ENCODE data around the gene SLC25A18.

Gene SLC25A18

GRCh38 chr22:17570851-17571631 is 7.7 kb downstream of the SLC25A18 start:
- DNase-seq: no peak

GRCh38 chr22:17575151-17575550 is 11.9 kb downstream of the SLC25A18 start:
- no peak for DNase-seq

DNA sequence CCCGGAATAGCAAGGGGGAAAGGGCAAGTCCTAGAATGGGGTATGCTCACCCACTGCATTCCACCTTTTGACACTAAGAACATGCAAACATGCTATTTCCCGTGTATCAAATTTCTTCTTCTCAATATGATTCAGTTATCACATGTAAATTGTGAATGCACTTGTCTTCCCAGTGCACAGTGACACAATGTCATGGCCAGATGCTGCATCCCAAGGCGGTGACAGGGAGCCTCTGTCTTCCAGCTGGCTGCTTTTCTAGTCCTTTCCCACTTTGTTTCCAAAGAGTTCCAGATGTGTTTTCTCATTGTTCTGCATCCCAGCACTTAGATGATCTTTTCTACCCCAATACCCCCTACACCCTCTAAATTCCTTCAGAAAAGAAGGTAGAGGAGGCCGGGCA is 12.4 kb downstream of the SLC25A18 start:
- DNase-seq: no peak

GRCh38 chr22:17576470-17576869 is 13.2 kb downstream of the SLC25A18 start:
- peak; percentile 13 to 65 for DNase-seq

DNA sequence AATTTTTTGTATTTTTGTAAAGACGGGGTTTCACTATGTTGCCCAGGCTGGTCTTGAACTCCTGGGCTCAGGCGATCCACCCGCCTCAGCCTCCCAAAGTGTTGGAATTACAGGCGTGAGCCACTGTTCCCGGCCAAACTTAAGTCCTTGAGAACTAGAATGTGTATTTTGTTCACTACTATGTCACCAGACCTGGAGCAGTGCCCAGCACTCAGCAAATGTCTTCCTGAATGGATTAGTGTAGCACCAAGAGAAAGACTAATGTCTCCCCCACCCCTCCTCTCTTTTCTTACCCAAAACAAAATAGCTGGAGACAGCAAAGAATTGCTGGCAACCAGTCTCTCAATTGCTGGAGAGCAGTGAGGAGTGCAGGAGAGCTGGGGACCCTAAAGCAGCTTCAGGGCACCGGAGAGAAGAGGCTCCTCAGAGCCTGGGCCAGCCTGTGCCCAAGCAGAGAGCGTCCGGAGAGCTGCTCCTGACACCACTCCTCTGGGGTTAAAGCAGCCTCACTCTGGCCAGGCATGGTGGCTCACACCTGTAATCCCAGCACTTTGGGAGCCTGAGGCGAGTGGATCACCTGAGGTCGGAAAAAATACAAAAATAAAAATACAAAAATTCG is 14.9 kb downstream of the SLC25A18 start:
- no peak for DNase-seq

DNA sequence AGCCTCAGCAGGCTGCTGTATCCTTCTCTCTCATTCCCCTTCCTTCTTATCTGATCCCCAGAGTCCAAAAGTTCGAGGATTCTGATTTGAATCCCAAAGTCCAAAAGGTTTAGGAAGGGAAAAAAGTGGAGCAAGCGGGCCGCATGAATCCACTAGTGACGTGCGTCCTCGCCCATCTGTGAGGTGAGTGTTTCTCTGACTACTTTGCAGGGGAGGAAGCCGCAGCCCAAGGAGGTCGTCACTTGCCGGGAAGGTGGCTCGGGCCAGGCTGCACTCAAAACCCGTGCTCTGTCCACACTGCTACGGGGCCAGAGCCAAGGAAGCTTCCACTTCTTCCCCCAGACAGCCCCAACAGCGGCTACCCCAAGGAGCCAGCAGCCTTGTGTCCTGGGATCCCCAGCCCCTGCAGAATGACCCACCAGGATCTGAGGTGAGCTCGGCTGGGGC is 16.3 kb downstream of the SLC25A18 start:
- DNase-seq: no peak

DNA sequence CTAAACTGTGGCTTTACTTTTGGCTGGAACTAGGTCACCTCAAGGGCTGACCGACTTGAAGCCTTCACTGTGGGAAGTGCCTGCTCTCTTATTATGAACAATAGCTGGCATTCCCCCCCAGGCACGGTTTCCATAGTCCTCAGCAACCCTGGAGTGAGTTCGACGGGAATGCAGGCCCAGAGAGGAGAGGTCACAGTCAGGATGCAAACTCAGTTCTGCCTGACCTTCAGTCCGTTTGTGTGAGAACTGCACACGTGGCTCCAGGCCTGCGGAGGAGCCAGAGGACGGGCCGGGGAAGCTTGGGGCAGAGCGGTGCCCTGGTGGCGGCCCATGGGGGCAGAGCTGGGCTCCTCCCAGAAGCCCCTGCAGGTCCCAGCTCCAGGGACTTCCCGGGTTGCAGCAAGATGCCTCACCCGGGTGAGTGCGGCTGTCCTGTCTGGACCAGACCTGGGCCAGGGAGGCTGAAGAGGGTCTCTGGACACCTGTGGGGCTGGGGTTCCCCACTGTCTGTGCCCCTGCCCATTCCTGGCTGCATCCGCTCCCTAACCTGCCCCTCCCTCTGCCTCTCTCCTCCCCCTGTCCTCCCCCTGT is 17.2 kb downstream of the SLC25A18 start:
- no peak for DNase-seq

GRCh38 chr22:17581056-17581455 is 17.8 kb downstream of the SLC25A18 start:
- DNase-seq: no peak

DNA sequence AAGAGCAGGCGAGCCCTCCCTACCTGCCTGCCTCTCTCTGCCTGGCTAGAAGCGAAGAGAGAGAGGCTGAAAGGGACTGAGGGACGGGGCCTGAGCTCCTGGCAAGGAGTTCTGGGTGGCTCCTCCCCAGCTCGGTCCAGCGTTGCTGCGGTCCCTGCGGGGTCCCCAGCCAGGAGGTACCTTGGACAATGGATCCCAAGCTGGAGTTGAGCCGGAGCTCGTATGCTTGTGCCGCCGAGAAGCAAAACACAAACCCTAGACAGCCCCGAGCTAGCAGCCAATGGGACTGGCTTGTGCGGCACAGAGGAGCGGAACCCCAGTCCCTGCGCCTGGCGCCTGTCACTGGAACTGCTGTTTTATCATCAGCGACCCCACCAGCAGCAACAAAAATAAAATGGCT is 18.3 kb downstream of the SLC25A18 start:
- no peak for DNase-seq

DNA sequence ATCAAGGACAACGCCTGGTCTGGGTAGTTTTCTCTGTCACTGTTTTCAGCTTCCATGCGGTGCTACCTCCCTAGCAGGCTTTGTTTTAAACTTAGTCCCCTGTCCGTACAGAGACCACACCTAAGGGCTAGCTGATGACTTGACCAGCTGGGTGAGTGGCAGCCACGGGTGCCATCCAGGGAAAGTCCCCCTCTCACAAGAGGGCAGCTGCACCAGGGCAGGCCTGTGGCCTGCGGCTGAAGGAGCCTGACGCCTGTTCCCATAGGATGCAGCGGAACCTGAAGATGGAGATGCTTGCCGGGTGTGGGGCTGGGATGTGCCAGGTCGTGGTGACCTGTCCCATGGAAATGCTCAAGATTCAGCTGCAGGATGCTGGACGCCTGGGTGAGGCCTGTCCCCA is 19.9 kb downstream of the SLC25A18 start:
- DNase-seq: no peak

- DNase-seq: no peak
These were observed 23.6 kb downstream of the SLC25A18 start for GRCh38 chr22:17586831-17587440.

DNA sequence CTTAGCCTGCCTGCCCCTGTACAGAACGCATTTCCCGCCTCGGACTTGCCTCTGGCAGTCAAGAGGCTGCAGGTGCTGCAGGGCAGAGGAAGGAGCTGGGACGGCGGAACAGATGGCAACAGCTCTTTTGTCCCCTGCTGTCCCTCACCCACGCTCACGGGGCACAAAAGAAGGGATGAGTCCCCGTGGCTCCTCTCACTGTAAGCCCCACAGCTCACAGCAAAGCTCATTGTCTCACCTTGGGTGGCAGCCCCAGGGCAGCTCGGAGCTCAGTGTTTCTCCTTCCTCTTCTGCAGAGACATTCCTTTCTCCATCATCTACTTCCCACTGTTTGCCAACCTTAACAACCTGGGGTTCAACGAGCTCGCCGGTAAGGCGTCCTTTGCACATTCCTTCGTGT is 24.3 kb downstream of the SLC25A18 start:
- peak; percentile 79 to 88 for DNase-seq

GRCh38 chr22:17588606-17589005 is 25.3 kb downstream of the SLC25A18 start:
- no peak for DNase-seq

- no peak for DNase-seq
These were observed 26.6 kb downstream of the SLC25A18 start for GRCh38 chr22:17589810-17590375.

- DNase-seq: no peak
These were observed 27.3 kb downstream of the SLC25A18 start for GRCh38 chr22:17590586-17590985.

GRCh38 chr22:17592201-17592600 is 28.9 kb downstream of the SLC25A18 start:
- no peak for DNase-seq

- DNase-seq: no peak
These were observed 32.9 kb downstream of the SLC25A18 start for GRCh38 chr22:17596226-17596625.

DNA sequence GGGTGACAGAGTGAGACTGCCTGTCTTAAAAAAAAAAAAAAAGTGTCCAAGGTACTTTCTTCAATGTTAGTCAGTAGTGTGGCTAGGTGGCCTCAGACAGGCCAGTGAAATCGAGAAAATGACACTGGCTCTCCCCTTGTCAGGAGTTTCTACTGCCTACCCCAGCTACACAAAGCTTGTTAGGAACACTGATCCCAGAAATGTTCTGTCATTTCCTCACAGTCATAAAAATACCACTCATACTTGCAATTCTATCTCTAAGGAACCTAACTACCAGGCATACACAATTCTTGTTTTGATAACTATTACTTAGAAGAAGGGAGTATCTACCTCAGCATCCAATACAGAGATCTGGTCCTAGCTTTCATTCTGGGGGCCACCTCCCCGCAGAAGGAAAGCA is 33.9 kb downstream of the SLC25A18 start:
- no peak for DNase-seq

DNA sequence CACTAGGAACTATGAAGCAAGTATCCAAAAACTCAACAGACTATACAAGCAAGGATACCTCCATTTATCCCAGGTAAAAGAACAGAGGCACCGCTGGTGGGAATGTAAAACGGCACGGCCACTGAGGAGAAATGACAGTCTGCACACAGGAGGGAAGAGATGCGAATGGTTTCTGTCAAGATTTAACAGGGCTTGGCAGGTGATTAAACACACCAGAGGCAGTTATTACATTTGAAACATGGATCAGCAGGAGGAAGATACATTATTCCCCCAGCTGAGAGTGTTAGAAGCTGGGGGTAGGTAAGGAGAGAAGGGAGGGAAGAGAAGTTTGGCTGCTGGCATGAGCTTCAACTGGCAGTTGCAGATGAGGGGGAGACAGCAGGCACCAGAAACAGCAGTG is 35.0 kb downstream of the SLC25A18 start:
- DNase-seq: no peak

- DNase-seq: no peak
These were observed 37.7 kb downstream of the SLC25A18 start for GRCh38 chr22:17601031-17601430.

DNA sequence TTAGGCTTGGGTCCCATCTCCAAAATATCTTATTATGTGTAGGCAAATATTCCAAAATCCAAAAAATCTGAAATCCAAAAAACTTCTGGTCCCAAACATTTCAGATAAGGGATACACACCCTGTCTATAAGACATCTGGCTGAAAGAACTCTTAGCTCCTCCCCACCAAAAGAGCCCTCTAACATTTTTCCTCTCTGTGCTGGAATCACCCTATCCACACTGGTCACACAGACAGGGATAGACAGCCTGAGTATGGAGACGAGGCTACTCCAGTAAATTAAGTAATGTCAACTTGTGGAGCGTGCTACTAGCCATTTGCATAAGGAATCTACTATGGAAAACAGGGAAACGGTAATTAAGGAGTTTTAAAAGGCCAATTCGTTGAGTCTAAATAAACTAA is 40.4 kb downstream of the SLC25A18 start:
- no peak for DNase-seq

DNA sequence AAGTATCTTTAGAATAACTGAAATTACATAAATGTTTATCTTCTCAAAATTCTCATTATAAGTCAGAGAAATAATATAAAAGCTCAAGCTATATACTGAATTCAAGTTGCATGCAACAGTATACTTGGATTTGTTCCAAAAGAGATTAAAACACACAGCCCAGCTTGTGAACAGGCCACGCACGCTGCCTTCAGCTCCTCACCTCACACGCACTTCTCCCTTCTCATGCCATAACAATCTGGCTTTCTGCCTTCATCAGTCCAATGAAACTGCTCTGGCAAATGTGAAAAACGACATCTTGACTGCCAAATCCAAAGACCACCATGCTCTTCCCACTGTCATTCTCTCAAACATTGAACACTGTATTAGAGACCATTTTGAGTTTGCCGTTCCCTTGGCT is 43.2 kb downstream of the SLC25A18 start:
- DNase-seq: peak; percentile 3 to 78

DNA sequence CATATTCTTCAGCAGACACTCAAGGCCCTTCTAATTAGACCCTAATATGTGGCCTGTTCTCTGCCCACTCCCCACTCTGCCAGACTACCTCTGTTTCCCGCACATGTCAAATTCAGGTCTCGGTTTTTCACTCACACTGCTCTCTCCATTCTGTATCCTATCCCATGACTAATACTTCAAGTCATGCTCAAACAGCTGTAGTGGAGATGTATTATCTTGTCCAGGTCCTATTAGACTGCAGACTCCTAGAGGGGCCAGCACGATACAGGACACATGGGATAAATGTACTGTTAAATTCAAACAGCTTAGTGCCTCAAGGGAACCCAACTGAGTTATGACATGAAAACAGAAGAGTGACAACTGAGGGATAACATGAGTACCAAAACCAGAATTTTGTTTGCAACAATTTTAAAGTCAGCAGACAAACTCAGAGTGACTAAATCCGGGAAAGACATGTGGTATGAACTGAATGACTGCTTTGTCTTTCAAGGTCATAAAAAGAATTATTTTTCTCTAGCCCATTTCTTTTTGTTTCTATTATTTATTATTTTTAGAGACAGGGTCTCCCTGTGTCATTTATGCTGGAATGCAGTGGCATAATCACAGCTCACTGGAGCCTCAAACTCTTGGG is 44.7 kb downstream of the SLC25A18 start:
- DNase-seq: no peak

All from NCI-H524 (cell line).